ENCODE measurements around the gene PIP4K2C. TPM values are rescaled to one million over a fixed set of nuclear protein-coding genes. Genes with fewer than 3 reads are reported as not detected.

Gene PIP4K2C
- total RNA-seq (2022; extraction: Qiagen RNA extraction): 38.4 to 53.3 TPM (median 39.1 TPM) in 5 replicates

GRCh38 chr12:57590864-57591781 lies at the start of gene PIP4K2C:
PIP4K2C (plus strand) TSS chr12:57591192; CDS start chr12:57591290, 98 bp downstream.

GRCh38 chr12:57546438-57547287 lies 44.3 kb upstream of the PIP4K2C start, which contains the start of gene DCTN2:
DCTN2 (minus strand) TSS chr12:57547192; CDS start chr12:57547063, 129 bp downstream.

GRCh38 chr12:57549909-57550640 lies 40.9 kb upstream of the PIP4K2C start, which contains the start of gene KIF5A:
KIF5A (plus strand) TSS chr12:57550044; CDS start chr12:57550272, 228 bp downstream.

GRCh38 chr12:57604454-57604991 lies 13.5 kb downstream of the PIP4K2C start, which contains the start of gene DTX3:
DTX3 (plus strand) TSS chr12:57604824; CDS start chr12:57606518, 1,694 bp downstream.

GRCh38 chr12:57611108-57611826 lies 20.3 kb downstream of the PIP4K2C start, which contains the start of gene ARHGEF25:
ARHGEF25 (plus strand) TSS chr12:57611435; CDS start chr12:57611895, 460 bp downstream.

GRCh38 chr12:57632958-57633840 lies 42.2 kb downstream of the PIP4K2C start, which contains the start of gene B4GALNT1:
B4GALNT1 (minus strand) TSS chr12:57633201; CDS start chr12:57632132, 1,069 bp downstream.

Other genes with a start within 250 kb of the PIP4K2C start
- 7.6 to 9.8 TPM (median 8.0 TPM) in 5 replicates for gene R3HDM2, start 160.1 kb upstream of the PIP4K2C start, total RNA-seq (2022; extraction: Qiagen RNA extraction)
- gene INHBC, start 156.4 kb upstream of the PIP4K2C start, total RNA-seq (2022; extraction: Qiagen RNA extraction): 0.05 TPM in 1 of 5 replicates, not detected in the others
- gene INHBE, start 135.9 kb upstream of the PIP4K2C start, total RNA-seq (2022; extraction: Qiagen RNA extraction): 0.05 to 0.09 TPM in 2 of 5 replicates, not detected in the others
- gene GLI1, start 131.4 kb upstream of the PIP4K2C start, total RNA-seq (2022; extraction: Qiagen RNA extraction): 4.5 to 6.2 TPM (median 5.6 TPM) in 5 replicates
- gene ARHGAP9, start 111.3 kb upstream of the PIP4K2C start, total RNA-seq (2022; extraction: Qiagen RNA extraction): 0.17 to 0.62 TPM (median 0.38 TPM) in 5 replicates
- gene MARS1, start 103.1 kb upstream of the PIP4K2C start, total RNA-seq (2022; extraction: Qiagen RNA extraction): 125 to 280 TPM (median 129 TPM) in 5 replicates
- 23.0 to 31.1 TPM (median 26.3 TPM) in 5 replicates for gene DDIT3, start 70.7 kb upstream of the PIP4K2C start, total RNA-seq (2022; extraction: Qiagen RNA extraction)
- 20.1 to 28.9 TPM (median 27.2 TPM) in 5 replicates for gene MBD6, start 68.4 kb upstream of the PIP4K2C start, total RNA-seq (2022; extraction: Qiagen RNA extraction)
- 115 to 190 TPM (median 121 TPM) in 5 replicates for gene DCTN2, start 44.0 kb upstream of the PIP4K2C start, total RNA-seq (2022; extraction: Qiagen RNA extraction)
- gene KIF5A, start 41.1 kb upstream of the PIP4K2C start, total RNA-seq (2022; extraction: Qiagen RNA extraction): 0.17 to 0.23 TPM (median 0.18 TPM) in 5 replicates
- gene DTX3, start 13.6 kb downstream of the PIP4K2C start, total RNA-seq (2022; extraction: Qiagen RNA extraction): 16.2 to 18.9 TPM (median 18.6 TPM) in 5 replicates
- gene ARHGEF25, start 20.2 kb downstream of the PIP4K2C start, total RNA-seq (2022; extraction: Qiagen RNA extraction): 4.2 to 6.7 TPM (median 5.7 TPM) in 5 replicates
- gene B4GALNT1, start 42.0 kb downstream of the PIP4K2C start, total RNA-seq (2022; extraction: Qiagen RNA extraction): 38.5 to 45.9 TPM (median 42.8 TPM) in 5 replicates
- gene OS9, start 102.9 kb downstream of the PIP4K2C start, total RNA-seq (2022; extraction: Qiagen RNA extraction): 110 to 134 TPM (median 114 TPM) in 5 replicates
- 0.09 to 0.23 TPM (median 0.12 TPM) in 5 replicates for gene AGAP2, start 147.6 kb downstream of the PIP4K2C start, total RNA-seq (2022; extraction: Qiagen RNA extraction)
- gene TSPAN31, start 153.8 kb downstream of the PIP4K2C start, total RNA-seq (2022; extraction: Qiagen RNA extraction): 15.6 to 23.5 TPM (median 17.6 TPM) in 5 replicates
- gene CDK4, start 161.1 kb downstream of the PIP4K2C start, total RNA-seq (2022; extraction: Qiagen RNA extraction): 235 to 292 TPM (median 248 TPM) in 5 replicates
- 6.4 to 8.5 TPM (median 8.3 TPM) in 5 replicates for gene MARCHF9, start 163.9 kb downstream of the PIP4K2C start, total RNA-seq (2022; extraction: Qiagen RNA extraction)
- 2.0 to 3.3 TPM (median 2.2 TPM) in 5 replicates for gene CYP27B1, start 175.9 kb downstream of the PIP4K2C start, total RNA-seq (2022; extraction: Qiagen RNA extraction)
- 45.7 to 51.1 TPM (median 49.3 TPM) in 5 replicates for gene METTL1, start 180.9 kb downstream of the PIP4K2C start, total RNA-seq (2022; extraction: Qiagen RNA extraction)
- 4.0 to 6.5 TPM (median 5.0 TPM) in 5 replicates for gene EEF1AKMT3, start 181.4 kb downstream of the PIP4K2C start, total RNA-seq (2022; extraction: Qiagen RNA extraction)
- 63.4 to 77.1 TPM (median 70.8 TPM) in 5 replicates for gene TSFM, start 191.6 kb downstream of the PIP4K2C start, total RNA-seq (2022; extraction: Qiagen RNA extraction)
- gene AVIL, start 227.5 kb downstream of the PIP4K2C start, total RNA-seq (2022; extraction: Qiagen RNA extraction): 0.21 to 1.0 TPM (median 0.44 TPM) in 5 replicates